C4-2B (cell line): Measurements from ENCODE around the gene KDM7A.

Experiments
- ZFX ChIP-seq: fragments of 450-650 bp; IDR thresholded peaks from 2 replicates; pipeline ENCODE4 v1.6.1; 2017
- TF ChIP-seq, protein P1 (sequence below): fragments of 450-650 bp; conservative IDR thresholded peaks from 2 replicates; pipeline ENCODE4 v1.5.1; 2017; ENCODE audit warnings: mild to moderate bottlenecking

GRCh38 chr7:140059273-140060242 is 117.2 kb downstream of the KDM7A start:
- TF ChIP-seq, protein P1, sequence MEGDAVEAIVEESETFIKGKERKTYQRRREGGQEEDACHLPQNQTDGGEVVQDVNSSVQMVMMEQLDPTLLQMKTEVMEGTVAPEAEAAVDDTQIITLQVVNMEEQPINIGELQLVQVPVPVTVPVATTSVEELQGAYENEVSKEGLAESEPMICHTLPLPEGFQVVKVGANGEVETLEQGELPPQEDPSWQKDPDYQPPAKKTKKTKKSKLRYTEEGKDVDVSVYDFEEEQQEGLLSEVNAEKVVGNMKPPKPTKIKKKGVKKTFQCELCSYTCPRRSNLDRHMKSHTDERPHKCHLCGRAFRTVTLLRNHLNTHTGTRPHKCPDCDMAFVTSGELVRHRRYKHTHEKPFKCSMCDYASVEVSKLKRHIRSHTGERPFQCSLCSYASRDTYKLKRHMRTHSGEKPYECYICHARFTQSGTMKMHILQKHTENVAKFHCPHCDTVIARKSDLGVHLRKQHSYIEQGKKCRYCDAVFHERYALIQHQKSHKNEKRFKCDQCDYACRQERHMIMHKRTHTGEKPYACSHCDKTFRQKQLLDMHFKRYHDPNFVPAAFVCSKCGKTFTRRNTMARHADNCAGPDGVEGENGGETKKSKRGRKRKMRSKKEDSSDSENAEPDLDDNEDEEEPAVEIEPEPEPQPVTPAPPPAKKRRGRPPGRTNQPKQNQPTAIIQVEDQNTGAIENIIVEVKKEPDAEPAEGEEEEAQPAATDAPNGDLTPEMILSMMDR = no peak
- no peak for TF ChIP-seq ZFX
